Ramos (cell line): ENCODE results near the gene CCNQ.

Experiments used
- in situ Hi-C: fragments of 300-500 bp; cut with MboI; formaldehyde crosslinking; loops from one replicate; pipeline ENCODE4 v1.14.3; 2022; ENCODE audit warnings: low sequenced_read_pairs; ENCODE audit not compliant: unreplicated experiment

The CCNQ gene

DNA sequence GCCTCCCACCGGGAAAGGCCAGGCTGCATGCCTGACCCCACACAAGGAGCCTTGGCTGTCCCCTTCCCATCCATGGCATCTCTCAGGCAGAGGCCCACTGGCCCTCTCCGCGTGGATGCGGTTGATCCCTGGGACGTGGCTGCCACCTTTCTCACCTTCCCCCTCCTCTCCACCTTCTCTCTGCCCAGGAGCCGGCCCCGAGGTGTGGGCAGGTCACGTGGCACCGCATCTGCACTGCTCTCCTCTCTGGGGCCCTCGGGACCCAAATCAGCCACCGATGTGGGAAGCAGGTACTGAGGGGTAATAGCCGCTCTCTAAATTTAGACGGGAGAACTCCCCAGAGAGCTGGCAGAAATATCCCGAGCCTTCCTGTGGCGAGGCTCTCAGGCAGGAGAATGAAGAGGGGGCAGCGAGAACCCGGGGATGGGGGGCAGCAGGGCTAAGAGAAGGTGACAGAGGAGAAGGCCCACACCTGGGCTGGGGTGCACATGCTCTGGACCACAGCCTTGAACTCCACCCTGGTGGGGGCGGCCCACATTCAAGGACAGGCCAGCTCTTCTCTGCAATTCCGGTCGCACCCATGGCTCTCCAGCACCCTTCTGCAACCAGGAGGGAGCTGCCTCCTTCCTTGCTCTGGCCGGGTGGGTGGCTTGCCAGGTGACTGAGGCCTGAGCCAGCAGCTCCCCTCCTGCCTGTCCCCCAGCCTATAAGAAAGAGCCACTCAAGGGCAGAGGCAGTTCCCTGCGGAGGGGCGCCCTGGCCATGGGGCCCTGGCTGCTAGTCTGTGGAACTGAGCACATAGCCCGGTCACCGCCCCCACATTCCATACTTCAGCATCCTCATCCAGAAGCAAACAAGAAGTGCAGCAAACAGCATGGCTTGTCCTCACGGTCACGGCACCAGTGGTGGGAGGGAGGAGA lies 38.4 kb upstream of the CCNQ start:
- in situ Hi-C loops: no loop called here

DNA sequence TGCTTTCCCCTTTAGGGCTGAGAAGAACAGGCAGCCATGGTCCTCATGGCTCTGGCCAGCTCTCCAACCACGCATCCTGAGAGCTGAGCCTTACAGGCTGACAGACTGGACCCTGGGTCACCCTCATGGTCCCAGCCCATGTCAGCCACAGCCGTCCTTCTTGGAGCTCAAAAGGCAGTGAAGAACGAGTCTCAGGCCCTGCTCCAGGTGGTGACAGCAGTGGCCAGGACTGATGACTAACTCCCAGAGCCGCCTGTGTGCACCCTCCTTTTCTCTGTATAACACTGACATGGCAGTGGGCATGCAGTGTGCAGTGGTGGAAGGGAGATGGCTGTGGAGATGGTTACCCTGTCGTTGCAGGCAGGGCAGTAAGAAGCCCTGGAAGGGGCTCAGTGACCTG lies 37.8 kb upstream of the CCNQ start:
- in situ Hi-C loops: no loop called here

DNA sequence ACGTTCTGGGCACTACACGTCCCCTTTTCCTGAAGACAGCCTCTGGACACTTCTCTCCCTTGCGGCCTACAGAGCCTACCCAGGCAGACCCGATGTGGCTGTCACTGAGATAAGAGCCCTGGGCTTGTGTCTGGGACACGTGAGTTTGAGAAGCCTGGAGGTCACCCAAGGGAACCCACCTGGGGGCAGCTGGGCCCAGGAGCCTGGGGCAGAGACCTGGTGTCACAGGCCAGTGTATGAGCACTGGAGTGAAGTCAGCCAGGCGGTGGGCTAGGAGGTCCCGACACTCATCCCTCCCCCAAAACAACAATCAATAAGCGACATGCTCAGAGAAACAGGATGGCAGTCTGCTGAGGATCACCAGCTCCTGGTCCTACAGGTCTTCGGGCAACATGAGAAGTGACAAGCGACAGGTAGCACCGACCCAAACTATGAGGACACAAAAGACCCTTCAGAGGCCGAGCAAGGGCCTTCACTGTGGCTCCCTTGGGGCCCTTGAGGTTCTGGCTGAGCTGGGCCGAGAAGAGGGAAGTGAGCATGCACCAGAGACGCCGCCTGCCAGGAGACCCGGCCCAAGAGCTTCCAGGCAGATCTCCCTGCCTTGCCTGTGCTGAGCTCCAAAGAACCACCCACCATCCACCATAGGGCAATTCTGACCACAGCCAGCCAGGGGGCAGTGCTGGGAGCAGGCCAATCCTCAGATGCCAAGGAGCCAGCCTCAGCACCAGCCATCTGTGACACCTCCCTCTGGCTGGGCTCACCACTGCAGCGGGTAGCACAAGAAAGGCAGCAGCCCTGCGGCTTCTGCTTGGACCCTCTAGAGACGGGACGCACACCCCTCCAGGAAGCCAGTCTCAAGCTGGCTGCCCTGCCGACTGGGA lies 37.1 kb upstream of the CCNQ start:
- in situ Hi-C loops: no loop called here

DNA sequence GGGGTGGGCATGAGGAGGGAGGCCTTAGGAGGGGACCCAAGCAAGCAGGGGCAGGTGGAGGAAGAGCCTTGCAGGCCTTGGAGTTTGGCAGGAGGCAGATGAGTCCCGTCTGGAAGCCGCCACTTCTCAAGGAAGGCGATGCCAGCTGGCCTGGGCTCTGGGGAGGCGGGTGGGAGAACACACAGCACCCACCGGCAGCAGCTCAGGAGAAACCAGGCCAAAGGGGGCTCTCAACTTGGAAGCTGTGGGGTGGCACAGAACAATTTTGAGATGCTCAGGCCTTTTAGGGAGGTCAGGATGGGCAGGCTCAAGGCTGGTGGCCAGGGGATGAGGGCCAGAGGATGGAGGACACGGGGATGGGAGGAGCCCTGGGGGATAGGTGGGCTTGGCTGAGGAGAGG lies 36.4 kb upstream of the CCNQ start:
- in situ Hi-C loops: no loop called here

DNA sequence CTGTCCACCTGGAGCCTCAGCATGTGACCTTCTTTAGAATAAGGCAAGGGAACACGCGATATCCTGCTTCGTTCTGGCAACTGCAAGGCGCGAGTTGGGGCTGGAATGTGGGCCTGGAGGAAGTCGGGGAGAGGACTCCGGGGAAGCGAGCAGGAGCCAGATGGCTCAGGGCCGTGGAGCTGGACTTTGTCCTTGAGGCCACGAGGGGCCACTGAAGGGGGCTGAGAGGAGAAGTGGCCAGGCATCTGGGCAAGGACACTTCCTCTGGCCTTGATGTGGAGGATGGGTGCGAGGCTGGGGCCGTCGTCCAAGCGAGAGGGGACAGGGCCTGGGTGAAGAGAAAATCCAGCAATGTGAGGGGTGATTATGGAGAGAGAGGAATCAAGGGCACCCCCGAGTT lies 35.9 kb upstream of the CCNQ start:
- in situ Hi-C loops: no loop called here

DNA sequence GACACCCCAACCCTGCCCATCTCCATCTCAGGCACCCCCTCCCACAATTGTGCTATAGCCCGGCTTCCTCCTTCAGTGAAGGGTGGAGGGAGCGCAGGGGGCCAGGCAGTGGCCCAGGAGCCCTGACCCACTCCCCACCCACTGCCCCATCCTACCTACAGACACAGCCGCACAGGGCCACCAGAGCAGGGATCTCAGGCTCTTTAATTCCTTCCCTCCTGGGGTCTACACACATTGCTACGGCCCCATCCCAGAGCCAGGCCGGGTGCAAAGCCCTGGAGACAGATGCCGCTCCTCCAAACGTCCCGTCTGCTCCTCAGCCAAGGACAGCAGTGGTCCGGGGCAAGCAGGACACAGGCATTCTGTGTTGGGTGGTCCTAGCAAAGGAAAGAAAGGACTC lies 35.3 kb upstream of the CCNQ start:
- in situ Hi-C loops: no loop called here

DNA sequence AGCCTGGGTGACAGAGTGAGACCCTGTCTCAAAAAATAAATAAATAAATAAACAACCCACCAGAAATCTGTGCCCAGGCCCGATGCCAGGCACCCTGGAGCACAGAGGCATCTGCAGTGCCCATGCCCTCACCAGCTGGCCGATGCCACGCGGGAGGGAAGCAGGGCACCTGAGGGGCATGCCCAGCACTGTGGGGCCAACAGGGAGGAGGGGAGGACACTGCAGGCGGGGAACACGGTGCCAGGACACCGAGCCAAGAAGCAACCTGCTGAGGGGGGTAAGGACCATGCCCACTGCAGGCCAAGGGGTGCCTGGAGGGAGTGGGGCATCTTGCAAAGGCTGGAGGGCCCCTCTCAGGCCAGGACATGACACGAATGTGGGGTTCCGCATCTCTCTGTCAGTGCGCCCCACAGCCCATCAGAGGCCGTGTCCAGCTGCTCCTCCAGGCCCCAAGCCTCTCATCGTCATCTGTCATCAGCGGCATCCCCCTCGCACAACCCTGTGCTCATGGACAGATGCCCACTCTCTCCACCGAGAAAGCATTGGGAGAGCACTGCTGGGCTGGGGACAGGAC lies 34.8 kb upstream of the CCNQ start:
- in situ Hi-C loops: no loop called here

DNA sequence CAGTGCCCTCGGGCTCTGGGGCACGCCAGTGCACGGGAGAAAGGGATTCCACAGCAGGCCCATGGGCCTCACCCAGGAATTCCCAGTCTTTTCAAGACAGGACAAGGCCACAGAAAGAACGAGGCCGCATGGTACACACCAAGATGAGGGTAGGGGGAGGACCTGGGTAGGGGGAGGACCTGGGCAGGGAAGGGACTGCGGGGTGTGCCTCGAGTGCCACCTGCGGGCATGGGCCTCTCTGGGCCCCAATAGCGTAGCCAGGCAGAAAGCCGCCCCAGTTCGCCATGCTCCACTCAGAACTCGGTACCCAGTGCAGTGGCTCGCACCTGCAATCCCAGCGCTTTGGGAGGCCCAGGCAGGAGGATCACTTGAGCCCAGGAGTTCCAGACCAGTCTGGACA lies 34.1 kb upstream of the CCNQ start:
- in situ Hi-C loops: no loop called here

DNA sequence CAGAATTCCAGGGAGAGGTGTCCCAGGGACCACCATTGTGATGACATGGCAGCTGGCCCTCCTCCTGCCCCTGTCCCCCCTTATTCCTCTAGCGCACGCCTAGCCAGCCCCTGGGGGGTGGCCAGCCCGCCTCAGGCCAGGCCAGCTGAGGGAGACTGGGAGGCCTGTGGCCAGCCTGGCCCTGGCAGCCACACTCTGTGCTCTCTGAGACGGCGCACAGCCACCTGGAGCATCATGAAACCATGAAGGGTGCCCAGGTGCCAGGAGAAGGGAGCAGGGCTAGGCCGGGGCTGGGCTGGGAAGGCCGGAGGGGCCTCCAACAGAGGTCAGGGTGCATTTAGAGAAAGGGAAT lies 33.6 kb upstream of the CCNQ start:
- in situ Hi-C loops: no loop called here

DNA sequence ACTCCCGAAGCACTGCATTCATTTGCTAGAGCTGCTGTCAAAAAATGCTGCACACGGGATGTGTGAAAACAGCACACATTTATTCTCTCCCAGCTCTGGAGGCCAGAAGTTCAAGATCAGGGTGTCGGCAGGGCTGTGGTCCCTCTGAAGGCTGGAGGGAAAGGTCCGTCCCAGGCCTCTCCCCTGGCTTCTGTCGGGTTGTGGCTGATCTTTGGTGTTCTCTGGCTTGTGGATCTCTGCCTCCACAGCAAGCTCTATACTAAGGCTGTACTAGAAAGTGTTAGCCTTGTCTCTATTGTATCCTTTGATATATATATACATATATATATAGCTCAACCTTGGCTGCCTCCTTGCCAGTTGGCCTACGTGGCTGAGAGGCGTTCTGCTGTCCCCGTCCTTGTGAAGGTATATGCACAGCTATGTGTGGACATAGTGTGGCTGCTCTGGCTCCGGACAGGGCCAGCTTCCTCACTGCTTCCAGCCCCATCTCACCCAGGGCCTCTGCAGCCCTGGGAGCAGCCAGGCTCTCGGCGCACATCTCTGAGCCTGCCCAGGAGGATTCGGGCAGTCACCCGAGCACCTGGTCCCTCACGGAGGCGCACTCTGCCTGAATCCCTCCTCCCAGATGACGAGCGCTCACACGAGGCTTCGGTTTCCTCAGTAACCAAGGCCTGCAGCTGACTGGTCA lies 33.1 kb upstream of the CCNQ start:
- in situ Hi-C loops: no loop called here

DNA sequence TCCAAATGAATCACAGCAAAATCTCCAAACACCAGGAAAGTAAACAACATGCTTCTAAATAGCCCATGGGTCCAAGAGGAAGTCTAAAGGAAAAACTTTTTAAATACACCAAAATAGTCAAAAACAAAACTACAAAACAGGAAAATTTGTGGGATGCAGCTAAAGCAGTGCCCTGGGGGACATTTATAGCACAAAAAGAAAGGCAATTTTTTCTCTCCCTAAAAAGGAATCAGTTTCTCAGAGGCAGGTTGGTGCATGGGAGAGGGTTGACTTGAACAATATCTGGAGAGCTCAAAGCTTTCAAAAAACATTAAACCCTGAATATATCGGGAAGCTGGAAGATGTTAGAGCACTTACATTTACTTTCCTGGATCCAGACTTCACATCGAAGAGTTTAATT lies 32.4 kb upstream of the CCNQ start:
- in situ Hi-C loops: no loop called here

DNA sequence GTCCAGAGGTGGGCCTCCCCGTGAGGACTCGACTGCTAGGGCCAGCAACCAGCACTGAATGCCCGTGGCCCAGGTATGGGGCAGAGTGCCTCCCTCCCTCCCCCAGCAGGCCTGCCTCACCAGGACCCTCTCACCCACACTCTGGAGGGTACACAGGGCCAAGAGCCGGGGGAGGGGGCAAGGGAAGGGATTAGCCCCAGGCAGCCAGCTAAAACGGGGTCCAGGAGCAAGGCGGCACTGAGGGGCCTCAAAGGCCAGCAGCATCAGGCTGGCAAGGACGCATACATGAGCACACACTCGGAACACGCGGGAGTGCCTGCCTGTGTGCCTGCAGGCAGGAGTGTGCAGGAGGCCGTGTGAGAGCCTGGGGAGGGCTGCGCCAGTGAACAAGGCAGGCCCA lies 29.7 kb upstream of the CCNQ start:
- in situ Hi-C loops: no loop called here

DNA sequence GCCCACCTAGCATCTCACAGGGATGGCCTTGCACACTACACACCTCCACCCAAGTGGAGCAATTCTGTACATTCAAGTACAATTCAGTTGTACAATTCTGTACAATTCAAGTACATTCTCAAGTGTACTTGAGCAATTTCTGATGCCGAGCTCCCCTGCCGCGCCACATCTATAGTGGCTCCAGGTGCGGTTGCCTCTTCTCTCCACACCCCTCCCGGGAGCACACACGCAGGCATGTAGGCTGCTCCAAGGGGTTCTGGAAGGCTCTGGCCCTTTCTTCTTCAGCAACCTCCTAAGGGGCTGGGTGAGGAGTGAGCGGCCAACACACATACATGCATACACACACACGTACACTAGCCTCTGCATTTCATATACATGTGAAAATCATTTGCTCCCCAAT lies 29.2 kb upstream of the CCNQ start:
- in situ Hi-C loops: no loop called here

DNA sequence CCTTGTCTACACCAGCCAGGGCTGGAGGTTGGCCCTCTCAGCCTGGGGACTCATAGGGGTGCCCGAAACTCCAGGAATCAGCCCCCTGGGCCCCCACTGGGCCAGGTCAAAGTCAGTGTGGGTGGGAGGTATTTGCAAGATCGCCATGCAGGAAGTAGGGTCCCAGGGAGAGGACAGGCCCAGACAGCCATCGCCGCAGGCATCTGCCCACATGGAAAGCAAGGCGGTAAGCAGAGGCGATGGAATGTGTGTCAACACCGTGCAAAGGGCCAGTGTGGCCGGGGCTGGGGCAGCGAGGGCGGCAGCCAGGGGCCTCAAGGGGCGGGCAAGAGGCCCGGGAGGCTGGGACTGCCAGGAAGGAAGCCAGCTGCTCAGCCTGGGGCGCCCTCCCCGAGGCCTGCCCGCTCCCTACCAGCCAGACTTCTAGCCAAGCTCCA lies 28.8 kb upstream of the CCNQ start:
- in situ Hi-C loops: no loop called here

DNA sequence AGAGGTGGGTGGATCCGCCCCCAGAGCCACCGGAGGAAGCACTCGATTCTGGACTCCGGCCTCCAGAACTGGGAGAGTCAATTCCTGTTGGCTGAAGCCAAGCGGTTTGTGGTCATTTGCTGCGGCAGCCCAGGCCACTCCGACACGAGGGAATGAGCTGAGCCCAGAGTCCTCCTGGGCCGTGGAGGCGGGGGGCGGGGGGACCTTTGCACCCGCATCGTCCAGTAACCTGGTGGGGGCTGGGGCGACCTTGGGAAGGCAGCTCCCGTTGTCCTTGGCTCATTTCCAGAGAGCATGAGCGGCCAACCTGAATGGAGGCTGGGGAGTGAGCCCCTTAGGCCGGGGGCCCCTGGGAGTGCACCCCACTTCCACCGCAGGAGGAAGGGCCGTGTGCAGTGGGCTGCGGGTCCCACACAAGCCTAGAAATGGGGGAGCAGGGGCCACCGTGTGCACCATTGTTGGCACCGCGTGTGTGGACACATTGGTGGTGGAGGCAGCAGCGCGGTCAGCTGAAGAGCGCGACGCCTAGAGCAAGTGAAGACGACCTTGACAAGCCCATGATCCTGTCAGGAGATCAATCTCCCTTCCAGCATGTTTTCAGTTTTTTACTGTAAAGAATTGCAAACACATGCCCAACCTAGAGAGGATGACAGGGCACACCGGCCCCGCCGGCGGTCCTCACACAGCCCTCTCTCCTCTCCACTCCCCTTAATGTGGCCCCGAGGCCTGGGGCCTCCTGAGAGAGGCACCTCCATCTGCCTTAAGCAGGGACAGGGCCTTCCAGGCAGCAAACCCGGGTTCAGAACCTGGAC lies 28.1 kb upstream of the CCNQ start:
- in situ Hi-C loops: no loop called here

DNA sequence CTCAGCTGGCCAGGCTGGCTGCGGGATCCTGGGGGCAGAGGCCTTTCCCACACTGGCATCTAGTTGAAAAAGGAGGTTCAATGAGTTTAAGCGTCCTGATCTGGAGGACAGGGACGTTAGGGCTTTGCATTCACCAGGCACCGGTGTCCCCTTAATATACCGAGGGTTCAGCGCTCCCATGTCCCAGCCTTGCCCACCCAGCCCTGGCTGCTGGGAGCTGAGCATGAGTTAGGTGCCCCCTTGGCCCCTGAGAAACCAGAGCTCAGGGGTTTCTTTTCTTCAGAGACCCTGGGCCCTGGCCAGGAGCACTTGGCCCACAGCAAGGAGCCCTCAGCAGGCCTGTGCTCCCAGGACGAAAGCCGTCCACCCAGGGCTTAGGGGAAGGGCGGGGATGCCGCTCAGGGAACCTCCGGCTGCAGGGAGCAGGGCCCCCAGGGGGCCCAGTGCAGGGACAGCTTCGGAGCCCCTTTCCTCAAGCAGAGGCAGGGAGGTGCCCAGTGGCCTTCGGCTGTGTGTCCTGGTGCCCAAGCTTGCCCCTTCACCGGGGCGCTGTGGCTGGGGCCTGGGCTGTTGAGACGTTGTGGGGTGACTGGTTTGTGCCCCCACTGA lies 27.2 kb upstream of the CCNQ start:
- in situ Hi-C loops: no loop called here

DNA sequence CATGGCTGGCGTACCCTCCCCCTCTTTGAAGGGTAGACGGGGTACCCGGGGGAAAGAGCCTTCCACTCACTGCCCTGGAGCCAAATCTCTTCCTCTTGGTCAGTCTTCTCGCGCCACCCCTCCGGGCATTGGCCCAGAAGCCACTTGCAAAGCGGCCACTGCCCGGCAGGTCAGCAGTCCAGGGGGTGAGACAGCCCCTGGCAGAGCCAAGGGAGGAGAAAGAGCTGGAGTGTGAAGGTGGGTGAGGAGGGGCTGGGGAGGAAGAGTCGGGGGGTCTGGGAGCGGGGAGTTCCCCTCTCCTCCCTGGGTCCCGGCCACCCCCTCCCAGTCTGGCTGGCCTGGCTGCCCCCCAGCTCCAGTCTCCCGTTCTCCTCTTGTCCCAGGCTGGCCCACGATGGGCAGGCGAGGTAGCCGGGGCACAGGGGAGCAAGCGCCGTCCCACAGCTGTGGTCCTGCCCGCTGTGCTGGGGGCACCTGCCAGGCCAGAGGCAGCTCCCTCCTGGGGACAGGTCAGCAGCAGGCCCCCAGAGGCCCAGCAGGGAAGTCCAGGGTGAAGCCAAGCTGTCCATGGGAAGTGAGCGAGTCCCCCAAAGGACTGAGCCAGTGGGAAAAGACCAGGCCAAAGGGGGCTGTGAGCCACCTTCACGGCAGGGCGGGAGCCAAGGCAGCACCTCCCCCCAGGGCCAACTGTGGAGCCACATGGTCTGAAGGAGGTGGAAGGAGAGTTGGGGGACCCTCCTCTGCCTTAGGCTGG lies 26.5 kb upstream of the CCNQ start:
- in situ Hi-C loops: no loop called here

DNA sequence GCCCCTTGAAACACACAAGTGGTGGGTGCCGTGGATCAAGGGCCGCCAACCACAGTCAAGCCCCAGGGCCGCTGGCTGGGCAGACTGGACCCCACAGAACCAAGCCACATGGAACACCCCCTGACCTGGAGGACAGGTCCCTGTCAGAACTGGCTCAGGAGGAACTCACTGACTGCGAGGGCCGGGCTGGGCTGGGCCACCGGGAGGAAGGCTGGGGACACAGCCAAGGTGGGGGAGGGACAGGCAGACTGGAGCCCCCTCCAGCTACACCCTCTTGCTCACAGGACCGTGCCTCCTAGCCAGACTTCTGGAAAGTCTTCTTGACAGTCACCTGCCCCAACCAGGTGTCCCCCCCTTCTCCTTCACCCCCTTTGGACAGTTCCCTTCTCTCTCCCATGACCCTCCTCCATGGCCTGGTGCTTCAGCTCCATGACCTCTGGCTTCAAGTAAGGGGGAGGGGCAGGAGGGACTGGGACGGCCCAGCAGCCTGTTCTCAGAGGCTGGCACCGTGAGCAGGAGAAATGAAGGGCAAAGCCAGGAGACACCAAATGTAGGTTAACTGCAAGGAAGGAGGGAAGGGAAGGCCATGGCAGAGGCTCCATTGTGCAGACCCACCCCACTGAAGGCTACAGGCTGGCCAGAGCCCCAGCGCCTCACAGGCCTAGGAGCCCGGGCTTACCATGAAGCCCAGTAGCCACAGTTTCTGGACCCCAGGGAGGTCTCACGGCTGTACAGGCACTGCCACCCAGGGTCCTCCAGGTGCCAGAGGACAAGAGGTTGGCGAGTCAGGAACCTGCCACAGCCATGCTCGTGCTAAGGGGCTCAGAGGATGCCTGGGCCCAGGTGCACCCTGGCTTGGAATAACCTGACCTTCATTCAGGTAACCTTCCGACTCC lies 25.5 kb upstream of the CCNQ start:
- in situ Hi-C loops: no loop called here
